Astrocyte of the cerebellum (primary cell): ENCODE measurements around the gene PRDM8.

Source experiments
- DNase-seq: peaks from one replicate; pipeline ENCODE4 v3.0.0-alpha.2; 2011; ENCODE audit warnings: low read depth
- H3K4me3 ChIP-seq: 2 replicates; pipeline ENCODE4 v1.5.1; 2011; ENCODE audit warnings: mild to moderate bottlenecking, low read depth, low read length, moderate library complexity
- in situ Hi-C: cut with HindIII; loops from 2 replicates; pipeline ENCODE4 v1.10.0; 2017; ENCODE audit warnings: low sequenced_read_pairs
- TF ChIP-seq, protein P1 (sequence below): IDR thresholded peaks from 2 replicates; pipeline ENCODE4 v1.5.1; 2012; ENCODE audit warnings: low read length, low read depth, moderate library complexity, mild to moderate bottlenecking; ENCODE audit errors: missing control alignments

Gene PRDM8

DNA sequence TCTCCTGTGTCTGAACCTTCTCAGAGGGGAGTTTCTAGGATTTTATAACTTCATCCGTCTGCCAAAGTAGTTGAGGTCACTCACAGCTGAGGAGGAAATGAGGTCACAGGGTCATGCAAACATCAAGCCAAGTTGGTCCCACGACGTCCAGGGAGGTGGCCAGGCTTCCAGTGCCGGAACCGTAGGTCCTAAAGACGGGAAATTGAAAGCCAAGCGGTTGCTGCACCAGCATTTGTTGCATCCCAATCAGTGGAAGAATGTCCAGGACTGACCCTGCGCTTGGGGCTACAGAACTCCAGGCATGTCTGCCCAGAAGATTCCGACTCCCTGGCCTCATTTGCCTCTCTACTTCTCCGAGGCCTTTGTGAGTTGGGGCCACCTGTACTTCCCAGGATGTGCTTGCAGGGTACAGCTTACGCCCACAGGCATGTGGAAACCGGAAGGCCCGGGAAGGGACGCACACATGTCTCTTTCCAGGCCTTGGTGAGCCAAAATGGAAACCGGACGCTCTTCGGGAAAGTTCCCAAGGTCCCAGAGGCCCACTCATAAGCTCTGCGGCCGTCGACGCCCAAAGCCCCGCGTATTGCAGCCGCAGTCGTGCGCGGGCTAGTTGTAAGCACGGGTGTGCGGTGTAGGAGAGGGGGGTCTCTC, 9.3 kb downstream of the PRDM8 start:
- DNase-seq: no peak
- in situ Hi-C loops: no loop called here
- no peak overlapping the region for H3K4me3 ChIP-seq
- TF ChIP-seq, protein P1, sequence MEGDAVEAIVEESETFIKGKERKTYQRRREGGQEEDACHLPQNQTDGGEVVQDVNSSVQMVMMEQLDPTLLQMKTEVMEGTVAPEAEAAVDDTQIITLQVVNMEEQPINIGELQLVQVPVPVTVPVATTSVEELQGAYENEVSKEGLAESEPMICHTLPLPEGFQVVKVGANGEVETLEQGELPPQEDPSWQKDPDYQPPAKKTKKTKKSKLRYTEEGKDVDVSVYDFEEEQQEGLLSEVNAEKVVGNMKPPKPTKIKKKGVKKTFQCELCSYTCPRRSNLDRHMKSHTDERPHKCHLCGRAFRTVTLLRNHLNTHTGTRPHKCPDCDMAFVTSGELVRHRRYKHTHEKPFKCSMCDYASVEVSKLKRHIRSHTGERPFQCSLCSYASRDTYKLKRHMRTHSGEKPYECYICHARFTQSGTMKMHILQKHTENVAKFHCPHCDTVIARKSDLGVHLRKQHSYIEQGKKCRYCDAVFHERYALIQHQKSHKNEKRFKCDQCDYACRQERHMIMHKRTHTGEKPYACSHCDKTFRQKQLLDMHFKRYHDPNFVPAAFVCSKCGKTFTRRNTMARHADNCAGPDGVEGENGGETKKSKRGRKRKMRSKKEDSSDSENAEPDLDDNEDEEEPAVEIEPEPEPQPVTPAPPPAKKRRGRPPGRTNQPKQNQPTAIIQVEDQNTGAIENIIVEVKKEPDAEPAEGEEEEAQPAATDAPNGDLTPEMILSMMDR: no peak

DNA sequence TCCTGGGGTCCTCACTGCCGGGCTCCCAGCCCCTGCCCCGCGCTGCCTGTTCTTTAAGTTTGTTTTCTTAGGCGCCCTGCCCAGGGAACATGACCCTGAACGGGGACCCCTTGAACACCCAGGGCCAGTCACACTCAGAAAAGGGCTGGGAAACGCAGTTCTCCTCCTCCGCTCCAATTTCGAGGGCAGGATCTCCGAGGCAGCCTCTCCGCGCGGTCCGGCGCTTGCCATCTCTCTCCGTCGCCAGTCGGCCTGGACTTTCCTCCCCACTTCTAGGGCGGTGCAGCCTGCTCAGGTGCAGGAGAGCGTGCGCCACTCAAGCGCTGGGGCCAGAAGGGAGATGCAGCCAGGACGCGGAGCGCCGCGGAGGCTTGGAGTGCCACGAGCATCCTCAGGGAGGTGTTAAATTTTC, 9.9 kb downstream of the PRDM8 start:
- TF ChIP-seq, protein P1: no peak
- in situ Hi-C loops: no loop called here
- H3K4me3 ChIP-seq: no peak overlapping the region
- no peak for DNase-seq

DNA sequence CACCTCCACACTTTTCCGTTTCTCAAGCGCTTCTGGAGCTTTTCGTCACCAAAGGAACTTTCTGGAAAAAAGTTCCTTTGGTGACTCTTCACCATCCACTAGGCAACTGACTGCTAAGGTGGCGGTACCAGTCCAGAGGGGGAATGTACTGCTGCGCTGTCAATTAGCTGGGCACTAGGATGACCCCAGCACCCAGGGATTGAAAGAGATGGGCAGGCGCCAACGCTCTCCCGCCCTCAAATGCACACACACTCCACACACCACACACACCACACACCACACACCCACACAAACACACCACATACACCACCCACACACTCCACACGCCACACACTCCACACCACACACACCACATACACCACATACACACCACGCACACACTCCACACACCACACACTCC, 10.4 kb downstream of the PRDM8 start:
- DNase-seq: no peak
- in situ Hi-C loops: no loop called here
- no peak overlapping the region for H3K4me3 ChIP-seq
- TF ChIP-seq, protein P1: no peak

DNA sequence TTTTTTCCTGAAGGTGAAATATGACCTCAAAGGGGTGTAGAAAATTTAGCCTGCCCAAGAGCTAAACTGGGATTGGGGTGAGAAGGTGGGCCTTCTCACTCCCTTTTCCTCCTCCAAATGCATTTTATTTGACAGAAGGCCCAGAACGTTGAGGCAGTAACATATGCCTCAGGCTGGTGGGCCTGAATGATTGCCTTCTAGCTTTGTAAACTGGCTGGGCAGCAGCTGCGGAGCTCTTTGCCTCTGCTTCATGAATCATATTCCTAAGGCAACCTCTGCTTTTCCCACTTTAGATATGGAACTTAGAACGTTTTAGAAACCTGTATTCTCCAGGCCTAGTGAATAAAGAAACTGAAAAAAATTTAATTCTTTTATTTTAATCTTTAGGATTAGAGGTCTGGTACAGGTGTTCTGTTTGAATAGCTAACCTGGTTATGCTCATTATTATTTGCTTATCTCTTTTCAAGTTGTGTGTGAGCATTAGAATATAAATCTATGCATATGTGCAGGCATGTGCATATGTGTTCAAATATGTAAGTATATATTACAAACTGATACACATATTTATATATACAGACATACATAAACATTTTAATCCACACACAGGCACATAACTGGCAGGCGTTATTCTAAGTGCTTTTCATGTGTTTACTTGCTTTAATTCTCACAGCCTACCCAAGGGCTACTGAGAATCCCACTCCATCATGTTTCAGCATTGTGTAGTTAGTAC, 11.5 kb downstream of the PRDM8 start:
- no peak for DNase-seq
- in situ Hi-C loops: no loop called here
- TF ChIP-seq, protein P1: no peak
- H3K4me3 ChIP-seq: no peak overlapping the region

DNA sequence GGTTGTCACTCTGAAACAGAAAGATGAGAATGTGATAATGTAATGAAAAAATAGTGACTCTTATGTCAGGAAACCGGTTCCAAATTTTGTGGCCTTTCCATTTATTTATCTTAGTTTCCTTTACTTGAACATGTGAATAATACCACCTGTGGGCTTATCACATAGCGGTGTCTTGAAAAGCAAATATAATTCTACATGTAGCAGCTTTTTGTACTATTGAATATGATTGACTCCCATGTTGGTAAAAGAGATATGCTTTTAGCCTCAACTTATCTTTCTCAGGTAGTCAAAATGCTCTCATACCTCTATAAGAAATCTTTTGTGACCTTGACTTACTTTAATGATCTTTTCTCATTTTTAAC, 12.0 kb downstream of the PRDM8 start:
- DNase-seq: no peak
- in situ Hi-C loops: no loop called here
- TF ChIP-seq, protein P1: no peak

DNA sequence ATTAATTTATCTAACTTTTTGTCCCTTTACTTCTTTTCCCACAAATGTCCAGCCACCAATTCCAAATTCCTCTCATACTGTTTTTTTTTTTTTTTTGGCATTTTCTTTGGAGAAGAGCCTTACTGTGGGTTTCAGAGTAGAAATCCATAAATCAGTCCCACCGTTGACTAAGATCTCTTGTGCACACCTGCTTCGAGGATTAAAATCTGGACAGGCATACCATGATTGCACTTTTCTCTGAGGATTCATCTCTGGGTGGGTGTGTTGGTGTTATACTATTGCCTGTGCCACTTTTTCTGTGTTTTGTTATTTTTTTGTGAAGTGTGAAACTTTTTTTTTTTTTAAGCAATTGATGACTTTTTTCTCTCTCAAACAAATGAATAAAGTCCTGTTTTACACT, 13.2 kb downstream of the PRDM8 start:
- DNase-seq: no peak
- in situ Hi-C loops: loop anchor here (10.0 kb wide), 1 partner anchor 824 kb away; the partner anchor contains the start of gene BMP3
- TF ChIP-seq, protein P1: no peak
- no peak overlapping the region for H3K4me3 ChIP-seq

More for the DNA sequence above, 12.0 kb downstream of the PRDM8 start:
- no peak overlapping the region for H3K4me3 ChIP-seq
